SK-N-SH treated with all-trans-retinoic acid at 6 μM for 48 hours (cell line): Measurements from ENCODE around the gene ISYNA1.

Experiments
- ATAC-seq: fragments of 200-7000 bp; cut with Tn5 transposase; 3 replicates; pipeline ENCODE4 v1.9.1; 2020; ENCODE audit warnings: mild to moderate bottlenecking, moderate library complexity
- BACH2 ChIP-seq: fragments of 250-450 bp; sonication (Bioruptor Pico); IDR thresholded peaks from 2 replicates; pipeline ENCODE4 v1.9.0; 2021; ENCODE audit warnings: mild to moderate bottlenecking, borderline replicate concordance
- CREB5 ChIP-seq: fragments of 250-450 bp; sonication (Bioruptor Pico); IDR thresholded peaks from 2 replicates; pipeline ENCODE4 v1.5.1; 2020; ENCODE audit warnings: low read depth, mild to moderate bottlenecking, moderate library complexity
- ESRRG ChIP-seq: fragments of 250-450 bp; sonication (Bioruptor Pico); IDR thresholded peaks from 2 replicates; pipeline ENCODE4 v1.6.1; 2021; ENCODE audit warnings: mild to moderate bottlenecking
- GLIS3 ChIP-seq: fragments of 250-450 bp; sonication (Bioruptor Pico); IDR thresholded peaks from 2 replicates; pipeline ENCODE4 v1.5.0; 2020; ENCODE audit warnings: mild to moderate bottlenecking, moderate library complexity
- ISL1 ChIP-seq: fragments of 250-450 bp; sonication (Bioruptor Pico); IDR thresholded peaks from 2 replicates; pipeline ENCODE4 v2.1.2; 2022; ENCODE audit warnings: mild to moderate bottlenecking, moderate library complexity
- OSR1 ChIP-seq: fragments of 250-450 bp; sonication (Bioruptor Pico); IDR thresholded peaks from 2 replicates; pipeline ENCODE4 v1.8.0; 2022; ENCODE audit warnings: moderate library complexity, mild to moderate bottlenecking, inconsistent platforms
- POU6F1 ChIP-seq: fragments of 250-450 bp; sonication (Bioruptor Pico); IDR thresholded peaks from 2 replicates; pipeline ENCODE4 v1.8.0; 2021; ENCODE audit warnings: low read depth, mild to moderate bottlenecking, moderate library complexity, borderline replicate concordance
- PPARA ChIP-seq: fragments of 250-450 bp; sonication (Bioruptor Pico); IDR thresholded peaks from 2 replicates; pipeline ENCODE4 v1.5.0; 2020; ENCODE audit warnings: mild to moderate bottlenecking, borderline replicate concordance
- RARB ChIP-seq: fragments of 250-450 bp; sonication (Bioruptor Pico); IDR thresholded peaks from 2 replicates; pipeline ENCODE4 v1.8.0; 2021; ENCODE audit warnings: mild to moderate bottlenecking, moderate library complexity
- SNAI2 ChIP-seq: fragments of 250-450 bp; sonication (Bioruptor Pico); IDR thresholded peaks from 2 replicates; pipeline ENCODE4 v1.5.0; 2020; ENCODE audit warnings: mild to moderate bottlenecking, moderate library complexity
- TCF4 ChIP-seq: fragments of 250-450 bp; sonication (Bioruptor Pico); IDR thresholded peaks from 2 replicates; pipeline ENCODE4 v1.8.0; 2021; ENCODE audit warnings: mild to moderate bottlenecking, moderate library complexity, borderline replicate concordance
- TOX ChIP-seq: fragments of 250-450 bp; sonication (Bioruptor Pico); IDR thresholded peaks from 2 replicates; pipeline ENCODE4 v1.8.0; 2021; ENCODE audit warnings: mild to moderate bottlenecking, moderate library complexity, borderline replicate concordance
- TSHZ2 ChIP-seq: fragments of 250-450 bp; sonication (Bioruptor Pico); IDR thresholded peaks from 2 replicates; pipeline ENCODE4 v1.5.0; 2020; ENCODE audit warnings: mild to moderate bottlenecking, moderate library complexity
- ZFP3 ChIP-seq: fragments of 250-450 bp; sonication (Bioruptor Pico); IDR thresholded peaks from 2 replicates; pipeline ENCODE4 v1.5.0; 2020; ENCODE audit warnings: mild to moderate bottlenecking, moderate library complexity
- ZFP30 ChIP-seq: fragments of 450-650 bp; formaldehyde crosslinking; IDR thresholded peaks from 2 replicates; pipeline ENCODE4 v1.5.0; 2022; ENCODE audit warnings: mild to moderate bottlenecking, moderate library complexity
- ZNF70 ChIP-seq: fragments of 450-650 bp; formaldehyde crosslinking; IDR thresholded peaks from 2 replicates; pipeline ENCODE4 v1.5.0; 2020; ENCODE audit warnings: mild to moderate bottlenecking, moderate library complexity
- ZNF8 ChIP-seq: fragments of 450-650 bp; formaldehyde crosslinking; IDR thresholded peaks from 2 replicates; pipeline ENCODE4 v1.5.0; 2020; ENCODE audit warnings: mild to moderate bottlenecking, moderate library complexity
- TF ChIP-seq, protein P1 (sequence below): fragments of 250-450 bp; sonication (Bioruptor Pico); IDR thresholded peaks from 2 replicates; pipeline ENCODE4 v1.8.0; 2020; ENCODE audit warnings: mild to moderate bottlenecking, moderate library complexity, borderline replicate concordance
- TF ChIP-seq, protein P2 (sequence below): fragments of 250-450 bp; sonication (Bioruptor Pico); IDR thresholded peaks from 2 replicates; pipeline ENCODE4 v1.5.1; 2021; ENCODE audit warnings: mild to moderate bottlenecking, moderate library complexity

Gene ISYNA1

GRCh38 chr19:18426416-18426767 lies 11.5 kb downstream of the ISYNA1 start:
- TF ChIP-seq, protein P1, sequence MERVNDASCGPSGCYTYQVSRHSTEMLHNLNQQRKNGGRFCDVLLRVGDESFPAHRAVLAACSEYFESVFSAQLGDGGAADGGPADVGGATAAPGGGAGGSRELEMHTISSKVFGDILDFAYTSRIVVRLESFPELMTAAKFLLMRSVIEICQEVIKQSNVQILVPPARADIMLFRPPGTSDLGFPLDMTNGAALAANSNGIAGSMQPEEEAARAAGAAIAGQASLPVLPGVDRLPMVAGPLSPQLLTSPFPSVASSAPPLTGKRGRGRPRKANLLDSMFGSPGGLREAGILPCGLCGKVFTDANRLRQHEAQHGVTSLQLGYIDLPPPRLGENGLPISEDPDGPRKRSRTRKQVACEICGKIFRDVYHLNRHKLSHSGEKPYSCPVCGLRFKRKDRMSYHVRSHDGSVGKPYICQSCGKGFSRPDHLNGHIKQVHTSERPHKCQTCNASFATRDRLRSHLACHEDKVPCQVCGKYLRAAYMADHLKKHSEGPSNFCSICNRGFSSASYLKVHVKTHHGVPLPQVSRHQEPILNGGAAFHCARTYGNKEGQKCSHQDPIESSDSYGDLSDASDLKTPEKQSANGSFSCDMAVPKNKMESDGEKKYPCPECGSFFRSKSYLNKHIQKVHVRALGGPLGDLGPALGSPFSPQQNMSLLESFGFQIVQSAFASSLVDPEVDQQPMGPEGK, result no peak
- TF ChIP-seq GLIS3 (no peak), ZNF8 (CRISPR knock-in tag) (no peak), ZNF70 (CRISPR knock-in tag) (no peak), CREB5 (CRISPR knock-in tag) (no peak), TCF4 (CRISPR knock-in tag) (no peak), OSR1 (CRISPR knock-in tag) (no peak), ISL1 (CRISPR knock-in tag) (no peak), RARB (CRISPR knock-in tag) (no peak), BACH2 (CRISPR knock-in tag) (no peak), PPARA (CRISPR knock-in tag) (no peak)
- TF ChIP-seq, protein P2, sequence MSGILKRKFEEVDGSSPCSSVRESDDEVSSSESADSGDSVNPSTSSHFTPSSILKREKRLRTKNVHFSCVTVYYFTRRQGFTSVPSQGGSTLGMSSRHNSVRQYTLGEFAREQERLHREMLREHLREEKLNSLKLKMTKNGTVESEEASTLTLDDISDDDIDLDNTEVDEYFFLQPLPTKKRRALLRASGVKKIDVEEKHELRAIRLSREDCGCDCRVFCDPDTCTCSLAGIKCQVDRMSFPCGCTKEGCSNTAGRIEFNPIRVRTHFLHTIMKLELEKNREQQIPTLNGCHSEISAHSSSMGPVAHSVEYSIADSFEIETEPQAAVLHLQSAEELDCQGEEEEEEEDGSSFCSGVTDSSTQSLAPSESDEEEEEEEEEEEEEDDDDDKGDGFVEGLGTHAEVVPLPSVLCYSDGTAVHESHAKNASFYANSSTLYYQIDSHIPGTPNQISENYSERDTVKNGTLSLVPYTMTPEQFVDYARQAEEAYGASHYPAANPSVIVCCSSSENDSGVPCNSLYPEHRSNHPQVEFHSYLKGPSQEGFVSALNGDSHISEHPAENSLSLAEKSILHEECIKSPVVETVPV (CRISPR knock-in tag), result no peak
- no peak for ATAC-seq

DNA sequence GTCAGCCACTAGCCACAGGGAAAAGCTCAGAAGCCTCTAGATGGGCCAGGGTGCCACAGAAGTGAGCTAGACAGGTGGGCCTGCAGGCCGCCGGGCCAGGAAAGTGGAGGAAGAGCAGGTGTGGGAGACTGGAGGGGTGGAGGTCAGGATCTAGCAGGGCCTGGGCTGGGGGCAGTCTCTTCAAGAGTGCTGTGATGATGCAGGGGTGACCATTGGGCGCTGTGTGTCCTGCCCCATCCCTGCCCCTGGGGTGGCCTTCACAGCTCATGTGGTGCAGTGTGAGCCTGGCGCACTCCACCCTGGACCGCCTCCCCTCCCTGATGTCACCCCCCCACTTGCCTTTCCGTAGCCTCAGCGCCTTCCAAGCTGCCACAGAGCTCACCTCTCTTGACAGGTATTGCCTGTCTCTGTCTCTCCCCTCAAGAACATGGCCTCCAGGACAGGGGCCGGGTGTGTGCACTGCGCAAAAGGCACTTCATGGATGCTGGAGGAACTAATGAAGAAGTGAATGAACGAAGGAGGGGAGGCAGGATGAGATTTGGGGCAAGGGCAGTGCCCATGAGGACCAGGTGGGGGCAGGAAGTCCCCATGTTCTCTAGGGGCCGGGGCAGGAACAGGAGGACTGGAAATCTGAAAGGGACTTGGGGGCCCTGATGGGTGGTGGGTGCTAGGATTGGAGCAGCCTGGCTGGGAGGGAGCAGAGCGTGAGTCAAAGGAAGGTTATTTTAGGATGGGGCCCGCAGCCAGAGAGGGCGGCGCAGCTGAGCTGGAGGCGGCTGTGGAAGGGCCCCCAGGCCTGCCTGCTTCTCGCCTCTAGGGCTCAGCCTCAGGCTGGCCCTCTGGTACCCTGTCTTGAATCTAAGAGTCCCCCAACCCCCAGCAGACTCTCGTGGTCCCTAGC lies 12.2 kb downstream of the ISYNA1 start:
- no peak for TF ChIP-seq ISL1 (CRISPR knock-in tag)
- no peak for TF ChIP-seq ZNF8 (CRISPR knock-in tag)
- TF ChIP-seq ESRRG (CRISPR knock-in tag), result no peak
- no peak for TF ChIP-seq ZFP30
- no peak for TF ChIP-seq TSHZ2 (CRISPR knock-in tag)
- no peak for TF ChIP-seq POU6F1 (CRISPR knock-in tag)
- TF ChIP-seq GLIS3, result no peak
- no peak for TF ChIP-seq SNAI2
- no peak for TF ChIP-seq BACH2 (CRISPR knock-in tag)
- no peak for TF ChIP-seq OSR1 (CRISPR knock-in tag)
- TF ChIP-seq, protein P2 (CRISPR knock-in tag), result no peak
- TF ChIP-seq TCF4 (CRISPR knock-in tag), result no peak
- TF ChIP-seq TOX (CRISPR knock-in tag), result no peak
- no peak for TF ChIP-seq RARB (CRISPR knock-in tag)
- TF ChIP-seq ZFP3, result no peak
- TF ChIP-seq CREB5 (CRISPR knock-in tag), result no peak
- TF ChIP-seq PPARA (CRISPR knock-in tag), result no peak
- peak; percentile 62 for ATAC-seq
